Measurements from ENCODE around the gene RAI1.
A peak's percentile ranks its signal among the peaks of the same experiment; 100 is the strongest.

RAI1 gene

DNA sequence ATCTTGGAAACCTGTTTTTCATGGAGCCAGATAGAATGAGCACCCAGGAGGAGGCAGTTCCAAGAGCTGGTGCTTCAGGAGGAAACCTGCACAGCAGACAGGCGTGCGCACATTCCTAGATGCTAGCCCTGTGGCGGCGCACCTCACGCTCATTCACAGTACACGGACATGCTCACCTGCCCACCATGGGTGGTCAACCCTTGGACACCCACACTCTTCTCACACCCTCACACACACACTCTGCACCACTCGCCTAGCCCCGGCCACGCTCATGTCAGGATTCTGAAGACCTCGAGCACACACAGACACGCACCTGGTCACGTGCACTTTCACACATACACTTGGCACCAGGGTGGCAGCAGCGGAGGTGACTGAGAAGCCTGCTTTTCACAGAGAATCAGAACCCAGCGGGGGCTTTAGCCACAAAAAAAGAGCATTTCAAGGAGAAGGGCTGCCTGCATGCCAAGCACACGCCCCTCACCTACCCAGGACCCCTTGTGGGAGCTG lies 28.6 kb downstream of the RAI1 start:
- H3K9me3 Mint-ChIP-seq = no peaks in the 10 kb centered on the region
- peaks cover 42% of the 10 kb centered on the region for H3K4me1 Mint-ChIP-seq
- H3K4me3 Mint-ChIP-seq = no peak overlapping the region
- H3K27me3 Mint-ChIP-seq (ENCODE audit: low read depth) = no peaks in the 10 kb centered on the region
- H3K27ac Mint-ChIP-seq = peak overlapping the region in 2 of 3 experiments; percentile 67 to 83
- H3K36me3 Mint-ChIP-seq (ENCODE audit: low read depth) = peaks cover 3% of the 10 kb centered on the region
- TF ChIP-seq, protein P1, sequence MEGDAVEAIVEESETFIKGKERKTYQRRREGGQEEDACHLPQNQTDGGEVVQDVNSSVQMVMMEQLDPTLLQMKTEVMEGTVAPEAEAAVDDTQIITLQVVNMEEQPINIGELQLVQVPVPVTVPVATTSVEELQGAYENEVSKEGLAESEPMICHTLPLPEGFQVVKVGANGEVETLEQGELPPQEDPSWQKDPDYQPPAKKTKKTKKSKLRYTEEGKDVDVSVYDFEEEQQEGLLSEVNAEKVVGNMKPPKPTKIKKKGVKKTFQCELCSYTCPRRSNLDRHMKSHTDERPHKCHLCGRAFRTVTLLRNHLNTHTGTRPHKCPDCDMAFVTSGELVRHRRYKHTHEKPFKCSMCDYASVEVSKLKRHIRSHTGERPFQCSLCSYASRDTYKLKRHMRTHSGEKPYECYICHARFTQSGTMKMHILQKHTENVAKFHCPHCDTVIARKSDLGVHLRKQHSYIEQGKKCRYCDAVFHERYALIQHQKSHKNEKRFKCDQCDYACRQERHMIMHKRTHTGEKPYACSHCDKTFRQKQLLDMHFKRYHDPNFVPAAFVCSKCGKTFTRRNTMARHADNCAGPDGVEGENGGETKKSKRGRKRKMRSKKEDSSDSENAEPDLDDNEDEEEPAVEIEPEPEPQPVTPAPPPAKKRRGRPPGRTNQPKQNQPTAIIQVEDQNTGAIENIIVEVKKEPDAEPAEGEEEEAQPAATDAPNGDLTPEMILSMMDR (IDR thresholded peaks at IDR 0.05; ENCODE audit: unreplicated experiment in 3 of 3) = no peak

DNA sequence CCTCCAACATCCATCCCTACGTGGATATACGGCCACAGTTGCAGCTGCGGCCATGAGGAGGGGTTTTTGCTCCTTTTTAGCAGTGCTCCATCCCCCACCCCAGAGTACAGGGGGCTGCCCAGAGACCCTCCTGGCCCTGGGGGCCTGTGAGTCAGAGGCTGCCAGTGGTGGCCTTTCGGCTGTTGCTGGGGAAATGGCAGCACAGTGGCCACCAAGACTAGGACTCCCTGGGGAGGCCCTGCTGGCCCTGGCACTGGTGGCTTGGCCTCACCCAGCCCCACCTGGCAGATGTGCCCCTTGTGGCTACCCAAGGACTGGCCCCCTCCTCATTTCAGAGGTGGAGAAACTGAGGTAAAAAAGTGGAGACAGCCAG lies 29.1 kb downstream of the RAI1 start:
- Mint-ChIP-seq H3K27ac (no peak overlapping the region), H3K4me3 (no peak overlapping the region), H3K27me3 (ENCODE audit: low read depth) (no peaks in the 10 kb centered on the region), H3K36me3 (ENCODE audit: low read depth) (no peaks in the 10 kb centered on the region), H3K9me3 (no peaks in the 10 kb centered on the region), H3K4me1 (peaks cover 42% of the 10 kb centered on the region)
- TF ChIP-seq, protein P1 (IDR thresholded peaks at IDR 0.05; ENCODE audit: unreplicated experiment in 3 of 3) = no peak

DNA sequence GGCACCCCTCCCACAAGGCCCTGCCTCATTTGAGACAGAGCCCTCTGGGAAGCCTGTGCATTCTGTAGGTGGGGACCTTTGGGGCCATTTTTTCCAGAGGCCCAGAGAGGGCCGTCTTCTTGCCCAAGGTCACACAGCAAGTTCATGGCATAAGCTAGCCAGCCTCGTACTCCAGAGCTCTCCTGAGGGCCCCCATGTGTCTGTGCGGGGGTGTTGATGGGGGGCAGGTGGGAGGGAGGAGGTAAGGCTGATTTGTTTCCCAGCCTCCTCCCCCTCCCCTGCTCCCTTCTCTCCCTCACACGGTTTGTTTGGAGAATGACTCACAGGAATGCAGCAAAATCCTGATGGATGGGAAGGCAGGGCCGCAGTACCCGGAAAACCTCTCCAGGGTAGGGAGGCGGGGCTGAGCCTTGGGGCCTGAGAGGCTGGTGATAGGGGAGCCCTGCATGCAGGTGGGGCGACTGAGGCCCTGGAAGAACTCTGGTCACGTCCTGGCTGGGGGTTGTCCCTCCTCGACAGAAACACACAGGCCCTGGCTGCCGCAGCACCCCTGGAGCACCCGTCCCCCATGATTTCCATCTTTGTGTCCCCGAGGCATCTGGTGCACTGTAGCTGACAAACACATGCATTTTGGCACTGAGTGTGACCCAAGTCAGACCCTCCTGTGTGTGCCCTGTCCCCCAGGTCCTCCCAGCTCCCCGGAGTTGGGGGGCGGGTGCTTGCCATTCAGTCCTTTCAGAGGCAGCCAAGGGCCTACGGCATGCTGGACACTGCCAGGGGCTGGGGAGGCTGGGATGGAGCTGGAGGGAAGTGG lies 29.7 kb downstream of the RAI1 start:
- Mint-ChIP-seq H3K27me3 (ENCODE audit: low read depth) (no peaks in the 10 kb centered on the region), H3K4me1 (peaks cover 47% of the 10 kb centered on the region), H3K4me3 (no peak overlapping the region), H3K9me3 (no peaks in the 10 kb centered on the region), H3K27ac (peak overlapping the region; percentile 39 to 73 (median 57)), H3K36me3 (ENCODE audit: low read depth) (no peaks in the 10 kb centered on the region)
- TF ChIP-seq, protein P1 (IDR thresholded peaks at IDR 0.05; ENCODE audit: unreplicated experiment in 3 of 3) = no peak

DNA sequence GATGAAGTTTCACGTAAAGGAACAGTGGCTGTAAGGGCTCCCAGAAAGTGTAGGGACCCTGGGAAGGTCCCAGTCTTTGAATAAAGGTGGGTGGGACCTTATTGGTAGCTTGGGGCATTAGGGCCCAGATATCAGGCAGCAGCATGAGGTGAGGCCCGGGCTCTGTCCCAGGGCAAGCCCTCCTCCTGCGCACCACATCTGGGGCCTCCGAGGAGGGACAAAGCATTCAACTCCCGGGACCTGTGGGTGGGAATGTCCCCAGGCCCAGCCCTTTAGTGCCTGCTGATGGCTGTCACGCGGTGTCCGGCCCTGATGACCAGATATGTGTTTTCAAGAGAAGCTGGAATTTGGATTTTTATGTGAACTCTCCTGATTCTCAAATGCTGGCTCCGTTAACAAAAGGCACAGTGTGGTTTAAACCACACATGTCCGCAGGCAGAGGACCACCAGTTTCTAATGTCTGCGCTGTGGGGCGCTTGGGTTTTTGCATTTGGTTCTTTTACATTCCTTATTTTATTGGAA lies 30.4 kb downstream of the RAI1 start:
- TF ChIP-seq, protein P1 (IDR thresholded peaks at IDR 0.05; ENCODE audit: unreplicated experiment in 3 of 3) = no peak
- H3K9me3 Mint-ChIP-seq = no peaks in the 10 kb centered on the region
- no peaks in the 10 kb centered on the region for H3K36me3 Mint-ChIP-seq (ENCODE audit: low read depth)
- no peaks in the 10 kb centered on the region for H3K27me3 Mint-ChIP-seq (ENCODE audit: low read depth)
- peaks cover 49% of the 10 kb centered on the region for H3K4me1 Mint-ChIP-seq
- H3K27ac Mint-ChIP-seq = peak overlapping the region; percentile 39 to 77 (median 50)
- no peak overlapping the region for H3K4me3 Mint-ChIP-seq

DNA sequence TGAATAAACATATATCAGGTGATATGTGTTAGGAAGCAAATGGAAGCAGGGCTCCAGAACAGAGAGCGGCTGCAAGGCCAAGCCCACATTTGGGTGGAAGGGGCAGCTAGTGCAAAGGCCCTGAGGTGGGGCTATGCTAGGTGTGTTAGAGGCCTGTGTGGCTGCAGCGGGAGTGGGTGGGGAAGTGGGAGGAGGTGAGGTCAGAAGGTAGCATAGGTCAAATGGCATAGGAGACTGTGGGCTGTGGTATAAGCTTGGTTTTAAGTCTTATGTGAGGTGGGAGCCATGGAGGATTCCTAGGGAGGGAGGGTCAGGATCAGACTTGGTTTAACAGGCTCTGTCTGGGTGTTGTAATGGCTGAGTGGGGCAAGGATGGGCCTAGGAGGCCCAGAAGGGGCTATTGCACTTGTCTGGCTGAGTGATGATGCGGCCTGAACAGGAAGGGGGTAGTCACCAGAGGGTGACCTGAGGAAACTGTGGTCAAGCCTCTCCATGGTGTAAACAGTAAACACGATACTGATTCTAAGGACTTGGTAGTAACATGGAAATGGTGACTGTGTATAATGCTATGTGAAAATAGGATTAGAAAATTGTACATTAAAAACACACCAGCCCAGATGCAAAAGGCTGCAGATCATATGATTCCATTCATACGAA lies 31.1 kb downstream of the RAI1 start:
- H3K4me3 Mint-ChIP-seq = no peak overlapping the region
- H3K27ac Mint-ChIP-seq = peak overlapping the region; percentile 39 to 77 (median 50)
- peaks cover 49% of the 10 kb centered on the region for H3K4me1 Mint-ChIP-seq
- H3K9me3 Mint-ChIP-seq = no peaks in the 10 kb centered on the region
- TF ChIP-seq, protein P1 (IDR thresholded peaks at IDR 0.05; ENCODE audit: unreplicated experiment in 3 of 3) = no peak
- H3K27me3 Mint-ChIP-seq (ENCODE audit: low read depth) = no peaks in the 10 kb centered on the region
- no peaks in the 10 kb centered on the region for H3K36me3 Mint-ChIP-seq (ENCODE audit: low read depth)

Measured in nephron (organoid).